ENCODE measurements around the gene ALDH5A1.
A peak's percentile ranks its signal among the peaks of the same experiment; 100 is the strongest.

Gene ALDH5A1

GRCh38 chr6:24576447-24576846 is 81.7 kb downstream of the ALDH5A1 start:
- no peak for DNase-seq

GRCh38 chr6:24581084-24581669 is 86.4 kb downstream of the ALDH5A1 start:
- peak; percentile 73 to 77 for DNase-seq

- DNase-seq: peak; percentile 63 to 74
These were observed 89.0 kb downstream of the ALDH5A1 start for GRCh38 chr6:24583463-24584381.

GRCh38 chr6:24584382-24584720 is 89.6 kb downstream of the ALDH5A1 start:
- DNase-seq: no peak
